ENCODE measurements around the gene PUM2. TPM values are rescaled to one million over a fixed set of nuclear protein-coding genes. Genes with fewer than 3 reads are reported as not detected.

The PUM2 gene
- total RNA-seq, 1 experiment from 2014 or later, result 105 TPM

GRCh38 chr2:20250436-20250835 is 100.2 kb downstream of the PUM2 start:
- no TSS peak for BruUV-seq (replicated peaks)

More at GRCh38 chr2:20250436-20250835, 100.2 kb downstream of the PUM2 start:
- H3K9ac ChIP-seq (ENCODE audit: low read length), result no peak overlapping the region
- no peak overlapping the region for H3K4me3 ChIP-seq (replicated peaks in 1 of 2; ENCODE audit: low read depth in 1 of 2, low read length in 2 of 2)
- no peak for DNase-seq (ENCODE audit: low read depth, low spot score)
- H4K20me1 ChIP-seq (ENCODE audit: insufficient read depth), result no peaks in the 10 kb centered on the region; the same call in 1 of the 2 replicates
- POLR2A ChIA-PET, result no interaction called here
- no peak overlapping the region for H3K27ac ChIP-seq (ENCODE audit: low read depth, low read length)
- H3K27me3 ChIP-seq (ENCODE audit: insufficient read depth, low read length), result no peaks in the 10 kb centered on the region
- CTCF ChIA-PET, result no interaction called here
- TF ChIP-seq REST (IDR thresholded peaks at IDR 0.05; ENCODE audit: low read depth) (no peak), CBX3 (IDR thresholded peaks at IDR 0.05; ENCODE audit: low read depth) (no peak), SIN3A (IDR thresholded peaks at IDR 0.05; ENCODE audit: low read depth) (no peak), TCF7L2 (IDR thresholded peaks at IDR 0.05; ENCODE audit: borderline replicate concordance, extremely low read depth, insufficient read depth, insufficient read length) (no peak), SRF (IDR thresholded peaks at IDR 0.05; ENCODE audit: low read depth) (no peak), CEBPB (IDR thresholded peaks at IDR 0.05; ENCODE audit: low read depth) (no peak), ZBTB33 (IDR thresholded peaks at IDR 0.05; ENCODE audit: extremely low read depth, insufficient replicate concordance, low read length) (no peak), SP1 (IDR thresholded peaks at IDR 0.05; ENCODE audit: low read depth) (no peak), ELF1 (IDR thresholded peaks at IDR 0.05; ENCODE audit: borderline replicate concordance, low read depth) (no peak), POLR2AphosphoS5 (IDR thresholded peaks at IDR 0.05; ENCODE audit: low read depth, low read length) (no peak), POLR2A (IDR thresholded peaks at IDR 0.05; ENCODE audit: borderline replicate concordance, extremely low read depth, insufficient read depth, insufficient read length) (no peak), RAD21 (IDR thresholded peaks at IDR 0.05; ENCODE audit: low read depth) (no peak)
- RAD21 ChIA-PET (ENCODE audit: low non-redundant PET in 1 of 2, low total read pairs in 2 of 2, uncharacterized antibody in 2 of 2, unreplicated experiment in 2 of 2), result no interaction called here
- no peaks in the 10 kb centered on the region for H3K9me2 ChIP-seq (ENCODE audit: insufficient read depth)
- no peaks in the 10 kb centered on the region for H3K79me2 ChIP-seq (ENCODE audit: insufficient read depth, low read length)
- no peak for ATAC-seq
- H2AFZ ChIP-seq (ENCODE audit: low read depth, low read length, poor library complexity, severe bottlenecking), result no peak overlapping the region
- no peak overlapping the region for H3K4me2 ChIP-seq (ENCODE audit: low read length)
- H3K9me3 ChIP-seq (ENCODE audit: control insufficient read depth in 1 of 2, insufficient read depth in 1 of 2, low read depth in 1 of 2, low read length in 2 of 2), result no peaks in the 10 kb centered on the region
- peaks cover 44 to 59% of the 10 kb centered on the region in 2 experiments for H3K36me3 ChIP-seq (ENCODE audit: control insufficient read depth in 1 of 2, insufficient read depth in 2 of 2, low read length in 2 of 2)
- intact Hi-C loops (cut with micrococcal nuclease), result no loop called here
- no peaks in the 10 kb centered on the region for H3K4me1 ChIP-seq (ENCODE audit: control insufficient read depth in 1 of 2, insufficient read depth in 2 of 2, low read length in 2 of 2)

All from HCT116 (cell line).